Stimulated activated naive CD4-positive, alpha-beta T cell treated with Interleukin-2 at 50 U/mL for 16 hours (primary cell): ENCODE results near the gene LOX.
A peak's percentile ranks its signal among the peaks of the same experiment; 100 is the strongest.
"Not testable (repeated sequence)": the region's sequence is repeated elsewhere in the genome, so short reads cannot be mapped to it uniquely, and the experiment has no call there.

Experiments used
- DNase-seq: peaks from one replicate; lab custom pipeline; 2025; lab: John Stamatoyannopoulos, UW

The LOX gene

GRCh38 chr5:122097391-122097790 lies 19.3 kb upstream of the LOX start:
- no peak for DNase-seq

DNA sequence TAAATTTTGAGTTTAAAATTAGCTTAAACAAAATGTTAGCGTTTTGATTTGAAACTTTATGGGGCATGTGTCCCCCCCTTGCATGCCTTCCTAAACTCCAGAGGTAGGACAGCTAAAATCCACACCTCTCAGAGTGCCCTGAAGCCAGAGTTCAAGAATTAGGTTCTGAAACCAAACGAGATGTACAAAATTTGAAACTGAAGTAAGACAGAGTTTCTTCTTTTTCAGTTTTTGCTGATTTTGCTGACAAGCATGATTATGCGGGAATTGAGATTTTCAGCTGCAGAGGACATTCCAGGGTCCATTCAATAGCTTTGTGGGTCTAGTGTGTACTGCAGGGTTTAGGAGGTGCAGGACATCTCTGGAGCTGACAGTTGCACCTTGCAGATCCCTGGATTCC lies 17.1 kb upstream of the LOX start:
- DNase-seq = no peak

- DNase-seq = not testable (repeated sequence)
These were observed 16.2 kb upstream of the LOX start for GRCh38 chr5:122094251-122094650.

DNA sequence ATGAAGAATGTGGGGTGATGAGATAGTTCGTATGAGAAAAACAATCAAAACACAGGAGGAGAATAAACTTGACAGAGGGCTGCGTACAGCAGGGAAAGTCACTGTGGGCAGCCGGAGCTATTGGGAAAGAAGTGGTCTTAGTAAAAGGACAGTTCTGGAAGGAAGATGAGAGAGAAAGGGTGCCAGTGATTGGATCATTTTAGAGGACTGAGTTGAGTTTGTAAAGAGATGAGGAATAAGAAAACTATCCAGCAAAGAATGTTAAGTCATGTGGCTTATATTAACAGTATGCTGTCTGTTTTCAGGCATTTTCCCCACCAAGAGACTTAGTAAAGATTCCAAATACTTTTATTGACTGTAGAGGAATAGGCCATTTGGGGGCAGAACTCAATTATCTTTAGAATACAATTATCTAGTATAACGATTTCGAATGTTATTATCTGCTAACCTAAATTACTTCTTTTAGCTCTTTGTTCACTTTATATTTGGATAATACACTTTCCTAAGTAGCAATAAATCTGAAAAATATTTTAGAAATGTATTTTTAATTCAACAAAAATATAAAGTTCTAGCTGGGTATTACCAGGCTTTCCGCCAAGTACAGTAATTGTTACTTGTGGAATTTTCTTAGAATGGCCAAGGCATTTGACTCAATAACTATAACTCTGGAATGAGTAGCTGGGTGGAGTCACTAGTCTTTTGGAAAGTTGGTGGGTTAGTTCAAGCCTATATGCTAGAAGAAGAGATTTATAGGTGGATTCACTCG lies 15.5 kb upstream of the LOX start:
- DNase-seq = no peak

DNA sequence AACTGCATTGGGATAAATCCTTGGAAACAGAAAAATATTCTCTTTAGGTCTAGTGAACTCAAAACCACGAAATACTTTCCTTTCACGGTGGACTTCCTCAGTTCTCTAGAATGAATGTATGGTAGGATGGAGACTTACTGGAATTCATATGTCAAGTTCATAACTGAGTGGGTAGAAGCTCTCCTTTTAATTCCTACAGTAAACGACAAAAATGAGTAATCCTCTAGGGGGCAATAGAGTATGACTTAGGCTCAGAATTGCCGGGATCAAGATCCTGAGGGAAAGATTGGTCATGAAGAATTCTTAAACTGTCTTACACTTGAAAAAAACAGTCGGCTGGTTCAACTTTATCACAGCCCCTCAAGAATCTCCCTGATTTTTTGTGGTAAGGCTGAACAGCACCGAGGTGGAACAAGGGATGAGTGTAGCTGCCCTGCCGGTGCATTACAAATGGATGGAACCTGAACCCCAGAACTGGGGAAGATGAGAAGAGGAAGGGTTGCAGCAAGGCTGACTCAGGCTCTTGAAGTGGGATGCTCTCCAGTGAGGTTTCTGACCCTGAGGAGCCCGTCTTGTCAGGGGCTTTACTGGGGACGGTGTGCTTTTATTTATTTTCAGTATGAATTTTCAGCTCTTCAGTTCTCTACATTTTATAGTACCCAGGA lies 14.0 kb upstream of the LOX start:
- no peak for DNase-seq

DNA sequence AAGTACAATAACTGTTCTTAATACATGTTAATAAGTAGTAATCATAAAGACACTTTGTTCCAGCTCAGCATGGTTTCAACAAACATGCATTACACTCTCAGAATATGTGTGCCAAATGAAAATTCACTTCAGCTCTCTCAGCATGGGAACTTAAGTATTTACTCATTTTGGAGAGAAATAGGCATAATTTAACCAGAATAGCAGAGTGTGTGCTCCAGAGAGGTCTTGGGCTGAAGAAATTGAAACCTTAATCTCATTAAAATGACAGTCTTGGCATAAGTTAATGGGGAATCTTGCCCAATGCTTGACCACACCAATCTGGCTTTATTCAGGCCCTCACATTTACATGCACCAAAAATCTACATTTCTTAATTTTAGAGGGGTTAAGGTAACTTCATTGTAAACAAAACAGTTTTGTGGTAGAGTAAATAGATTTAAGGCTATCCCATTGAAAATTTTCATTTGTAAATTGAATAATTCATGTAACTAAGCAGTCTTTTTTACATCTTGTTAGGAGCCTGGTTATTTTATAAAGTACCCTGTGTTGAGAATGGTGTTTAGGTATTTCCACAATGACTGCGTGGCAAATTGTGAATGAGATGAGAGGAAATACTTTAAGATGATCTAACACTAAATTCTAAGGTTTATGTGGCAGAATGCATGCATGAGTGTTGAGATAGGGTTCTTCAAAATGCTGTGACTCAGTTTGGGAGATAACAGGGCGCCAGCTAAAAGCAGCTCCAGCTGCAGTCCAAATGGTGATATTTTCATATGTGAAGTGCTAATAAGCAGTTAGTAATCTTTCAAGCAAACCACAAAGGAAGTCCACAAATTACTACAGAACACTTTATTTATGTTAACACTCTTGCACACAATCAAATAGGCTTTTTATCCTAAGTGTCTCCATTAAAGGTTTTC lies 11.3 kb upstream of the LOX start:
- no peak for DNase-seq

- no peak for DNase-seq
These were observed 7.0 kb upstream of the LOX start for GRCh38 chr5:122085041-122085440.

- DNase-seq = no peak
These were observed 5.5 kb upstream of the LOX start for GRCh38 chr5:122083535-122083934.

GRCh38 chr5:122081541-122081940 lies 3.5 kb upstream of the LOX start:
- no peak for DNase-seq

- no peak for DNase-seq
These were observed 518 bp downstream of the LOX start for GRCh38 chr5:122077366-122078115.

DNA sequence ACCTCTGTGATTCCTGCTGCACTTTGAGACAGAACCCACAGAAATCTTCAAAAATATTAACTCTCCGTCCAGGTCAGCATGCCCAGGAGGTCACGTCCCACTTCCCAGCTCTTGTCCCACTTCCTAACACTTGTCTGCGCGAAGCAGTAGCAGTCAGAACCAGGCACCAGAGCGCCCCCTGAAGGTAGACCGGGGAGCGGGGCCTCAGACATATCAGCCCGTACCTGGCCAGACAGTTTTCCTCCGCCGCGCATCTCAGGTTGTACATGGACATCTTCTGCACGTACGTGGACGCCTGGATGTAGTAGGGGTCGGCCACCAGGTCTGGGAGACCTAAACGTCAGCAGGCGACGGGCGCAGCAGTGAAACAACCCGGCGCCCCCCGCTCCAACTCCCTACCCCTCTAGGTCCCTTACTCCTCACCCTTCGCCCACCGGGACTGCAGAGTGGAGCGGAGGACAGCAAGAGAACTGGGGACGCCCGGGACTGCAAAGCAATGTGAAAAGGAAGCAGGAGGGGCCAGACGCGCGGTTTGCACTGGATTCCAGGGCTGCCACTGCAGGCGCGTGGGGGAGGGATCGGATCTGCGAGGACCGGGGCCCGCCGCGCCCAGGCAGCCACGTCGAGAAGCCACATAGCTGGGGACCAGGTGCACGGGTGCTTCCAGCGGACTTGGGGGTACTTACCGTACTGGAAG lies 1.2 kb downstream of the LOX start:
- DNase-seq = peak; percentile 6

DNA sequence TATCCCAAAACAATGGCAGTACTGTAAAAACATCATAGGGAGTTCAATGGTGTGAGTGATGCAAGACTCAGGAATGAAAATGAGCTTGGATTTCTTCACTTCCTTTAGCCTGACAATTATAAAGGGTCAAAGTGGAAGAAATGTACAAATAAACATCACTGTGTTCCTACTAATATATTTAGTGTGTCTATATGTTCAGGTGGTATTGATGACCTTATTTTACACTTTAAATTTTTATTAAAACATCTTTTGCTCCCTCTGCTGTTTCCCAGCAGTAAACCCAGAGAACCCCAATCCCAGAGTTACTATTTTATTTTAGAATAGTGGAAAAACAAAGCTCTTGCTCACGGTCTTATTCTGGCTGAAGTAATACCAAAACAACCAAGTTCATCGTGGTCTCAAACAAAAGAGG lies 2.0 kb downstream of the LOX start:
- no peak for DNase-seq

- no peak for DNase-seq
These were observed 4.2 kb downstream of the LOX start for GRCh38 chr5:122073864-122074263.

- DNase-seq = no peak
These were observed 5.0 kb downstream of the LOX start for GRCh38 chr5:122073018-122073417.

- DNase-seq = no peak
These were observed 10.7 kb downstream of the LOX start for GRCh38 chr5:122067390-122067789.

DNA sequence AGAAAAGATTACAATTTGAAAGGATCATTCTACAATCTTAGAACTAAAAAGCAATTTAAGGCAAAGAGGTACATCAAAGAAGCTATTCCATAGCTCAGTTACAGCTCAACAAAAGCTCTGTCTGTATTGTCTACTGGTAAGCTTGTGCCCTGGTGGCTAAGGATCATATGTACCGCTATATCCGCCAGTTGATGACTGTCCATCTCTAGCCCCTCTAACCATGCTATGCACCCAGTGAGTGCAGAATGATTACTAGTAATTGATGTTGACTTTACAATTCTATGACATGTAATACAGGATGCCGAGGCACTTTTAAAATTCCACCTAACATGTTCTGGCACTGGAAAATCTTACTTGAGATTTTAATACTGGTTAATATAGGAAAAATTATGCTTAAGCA lies 13.1 kb downstream of the LOX start:
- no peak for DNase-seq

GRCh38 chr5:122063836-122064235 lies 14.2 kb downstream of the LOX start:
- no peak for DNase-seq

GRCh38 chr5:122062205-122062604 lies 15.9 kb downstream of the LOX start:
- no peak for DNase-seq

- DNase-seq = no peak
These were observed 21.1 kb downstream of the LOX start for GRCh38 chr5:122056913-122057312.

GRCh38 chr5:122054266-122054665 lies 23.8 kb downstream of the LOX start:
- no peak for DNase-seq
